Ascending aorta (tissue), 2 donors: ENCODE results near the gene KCNS1. TPM values are rescaled to one million over a fixed set of nuclear protein-coding genes. Genes with fewer than 3 reads are reported as not detected.

Experiments
- DNase-seq, 2 donors: peaks; one replicate each; pipeline ENCODE4 v3.0.0-alpha.2; 2019; ENCODE audit warnings: low spot score in 2 of 2
- H3K27ac ChIP-seq, 2 donors: fragments of 200-600 bp; sonication (generic); one replicate each; pipeline ENCODE4 v1.5.1; 2016 to 2017; ENCODE audit warnings: mild to moderate bottlenecking in 1 of 2
- H3K27me3 ChIP-seq: fragments of 200-600 bp; sonication (generic); one replicate; pipeline ENCODE4 v1.5.1; 2017
- H3K36me3 ChIP-seq, 2 donors: fragments of 200-600 bp; sonication (generic); one replicate each; pipeline ENCODE4 v1.5.1; 2016
- H3K4me1 ChIP-seq, 2 donors: fragments of 200-600 bp; sonication (generic); one replicate each; pipeline ENCODE4 v1.5.1; 2016 to 2017; ENCODE audit warnings: mild to moderate bottlenecking in 1 of 2
- H3K4me3 ChIP-seq, 2 donors: fragments of 200-600 bp; sonication (generic); one replicate each; pipeline ENCODE4 v1.5.1; 2016 to 2017; ENCODE audit warnings: mild to moderate bottlenecking in 1 of 2
- H3K9me3 ChIP-seq, 2 donors: fragments of 200-600 bp; sonication (generic); one replicate each; pipeline ENCODE4 v1.5.1; 2016
- CTCF ChIP-seq, 3 experiments: fragments of 200-600 bp in 2 of 3; fragments of 450-650 bp in 1 of 3; sonication (generic) in 2 of 3; IDR thresholded peaks; one replicate each; pipeline ENCODE4 v1.5.1; 2016 to 2019; ENCODE audit warnings: antibody characterized with exemption in 3 of 3, mild to moderate bottlenecking in 1 of 3, moderate library complexity in 1 of 3
- intact Hi-C: fragments of 100-400 bp; cut with DNase I; formaldehyde crosslinking; loops from one replicate; pipeline ENCODE4 v1.15.1; 2023
- total RNA-seq: library from RNA; depleted of rRNA; stranded (reverse); fragments of >200 nt; gene quantifications from one replicate; pipeline ENCODE4 v1.1.0, GENCODE V29; 2016

Gene KCNS1
- total RNA-seq, 1 donor from 2014 or later = not detected

- Histone ChIP-seq H3K27me3 (no peaks in the 10 kb centered on the region), H3K27ac (no peak overlapping the region), H3K4me1 (no peaks in the 10 kb centered on the region), H3K9me3 (no peaks in the 10 kb centered on the region), H3K4me3 (no peak overlapping the region), H3K36me3 (no peaks in the 10 kb centered on the region)
- DNase-seq = no peak
- TF ChIP-seq CTCF (IDR thresholded peaks at IDR 0.05) = no peak
- intact Hi-C loops = no loop called here
Measured at GRCh38 chr20:45136911-45137310, 36.0 kb upstream of the KCNS1 start.

GRCh38 chr20:45128099-45128498, 27.2 kb upstream of the KCNS1 start:
- H3K27me3 ChIP-seq = no peaks in the 10 kb centered on the region
- TF ChIP-seq CTCF (IDR thresholded peaks at IDR 0.05) = no peak
- no peak overlapping the region for H3K27ac ChIP-seq
- no peaks in the 10 kb centered on the region for H3K36me3 ChIP-seq
- H3K4me1 ChIP-seq = no peaks in the 10 kb centered on the region
- H3K9me3 ChIP-seq = no peaks in the 10 kb centered on the region
- H3K4me3 ChIP-seq = no peak overlapping the region
- no peak for DNase-seq
- intact Hi-C loops = no loop called here

GRCh38 chr20:45124365-45124764, 23.4 kb upstream of the KCNS1 start, which contains the start of gene WFDC12:
Gene WFDC12 (minus strand): TSS chr20:45124465. CDS start chr20:45124447, 18 bp downstream.
- no peak for DNase-seq
- intact Hi-C loops = no loop called here
- no peak within 1 kb of the TSS for H3K27ac ChIP-seq

GRCh38 chr20:45121388-45121787, 20.5 kb upstream of the KCNS1 start:
- Histone ChIP-seq H3K27me3 (no peaks in the 10 kb centered on the region), H3K4me1 (no peaks in the 10 kb centered on the region), H3K4me3 (no peak overlapping the region), H3K9me3 (no peaks in the 10 kb centered on the region), H3K36me3 (no peaks in the 10 kb centered on the region), H3K27ac (no peak overlapping the region)
- no peak for DNase-seq
- intact Hi-C loops = no loop called here
- TF ChIP-seq CTCF (IDR thresholded peaks at IDR 0.05) = no peak

More at GRCh38 chr20:45124365-45124764, 23.4 kb upstream of the KCNS1 start, which contains the start of gene WFDC12:
- no peak within 1 kb of the TSS for H3K4me3 ChIP-seq
- H3K27me3 ChIP-seq = no peaks in the 10 kb centered on the region
- H3K9me3 ChIP-seq = no peaks in the 10 kb centered on the region
- H3K36me3 ChIP-seq = no peaks in the 10 kb centered on the region
- no peaks in the 10 kb centered on the region for H3K4me1 ChIP-seq
- no peak for TF ChIP-seq CTCF (IDR thresholded peaks at IDR 0.05)

- DNase-seq = no peak
- Histone ChIP-seq H3K9me3 (no peaks in the 10 kb centered on the region), H3K27me3 (no peaks in the 10 kb centered on the region), H3K4me1 (no peaks in the 10 kb centered on the region), H3K4me3 (no peak overlapping the region), H3K27ac (no peak overlapping the region), H3K36me3 (no peaks in the 10 kb centered on the region)
- intact Hi-C loops = no loop called here
- no peak for TF ChIP-seq CTCF (IDR thresholded peaks at IDR 0.05)
Measured at GRCh38 chr20:45119556-45120266, 18.8 kb upstream of the KCNS1 start.
